Astrocyte (in vitro differentiated cells and primary cell): ENCODE data around the gene WFS1. TPM values are rescaled to one million over a fixed set of nuclear protein-coding genes. Genes with fewer than 3 reads are reported as not detected.

Experiments used
- DNase-seq: peaks from one replicate; pipeline ENCODE4 v3.0.0-alpha.2; 2010; ENCODE audit warnings: low read depth
- FAIRE-seq: peaks from 2 replicates; lab custom pipeline; 2011; peaks lifted over from hg19 to GRCh38; lab: Jason Lieb, UNC
- H2AFZ ChIP-seq: 2 replicates; pipeline ENCODE4 v1.6.0; 2012; ENCODE audit warnings: low read depth, low read length, inconsistent platforms
- H3K27ac ChIP-seq: 2 replicates; pipeline ENCODE4 v1.5.1; 2011; ENCODE audit warnings: low read depth, low read length, inconsistent platforms
- H3K27me3 ChIP-seq: 2 replicates; pipeline ENCODE4 v1.6.0; 2011; ENCODE audit warnings: low read length, inconsistent platforms; ENCODE audit not compliant: insufficient read depth
- H3K36me3 ChIP-seq: 2 replicates; pipeline ENCODE4 v1.5.1; 2011; ENCODE audit warnings: low read length, inconsistent platforms; ENCODE audit not compliant: insufficient read depth
- H3K4me1 ChIP-seq: 2 replicates; pipeline ENCODE4 v1.5.1; 2011; ENCODE audit warnings: low read length, inconsistent platforms; ENCODE audit not compliant: insufficient read depth
- H3K4me2 ChIP-seq: 2 replicates; pipeline ENCODE4 v1.6.0; 2012; ENCODE audit warnings: low read length, inconsistent platforms
- H3K4me3 ChIP-seq: 2 replicates; pipeline ENCODE4 v1.5.1; 2011; ENCODE audit warnings: low read depth, mild to moderate bottlenecking, low read length, inconsistent platforms; ENCODE audit not compliant: insufficient read depth
- H3K79me2 ChIP-seq: 2 replicates; pipeline ENCODE4 v1.6.0; 2012; ENCODE audit warnings: mild to moderate bottlenecking, low read length, inconsistent platforms; ENCODE audit not compliant: insufficient read depth
- H3K9ac ChIP-seq: 2 replicates; pipeline ENCODE4 v1.6.0; 2012; ENCODE audit warnings: mild to moderate bottlenecking, low read length, inconsistent platforms
- H3K9me3 ChIP-seq: 2 replicates; pipeline ENCODE4 v1.5.1; 2012; ENCODE audit warnings: low read depth, mild to moderate bottlenecking, low read length, inconsistent platforms; ENCODE audit not compliant: insufficient read depth
- H4K20me1 ChIP-seq: 2 replicates; pipeline ENCODE4 v1.6.0; 2012; ENCODE audit warnings: low read length, inconsistent platforms; ENCODE audit not compliant: insufficient read depth
- H3K27ac Mint-ChIP-seq: one replicate; pipeline ENCODE4 v1.8.0; 2021; ENCODE audit warnings: mild to moderate bottlenecking, mixed read lengths; ENCODE audit not compliant: unreplicated experiment
- H3K27me3 Mint-ChIP-seq: one replicate; pipeline ENCODE4 v1.8.0; 2021; ENCODE audit warnings: low read depth, mixed read lengths; ENCODE audit not compliant: unreplicated experiment
- H3K36me3 Mint-ChIP-seq: one replicate; pipeline ENCODE4 v1.8.0; 2021; ENCODE audit warnings: low read depth, mixed read lengths; ENCODE audit not compliant: unreplicated experiment
- H3K4me1 Mint-ChIP-seq: one replicate; pipeline ENCODE4 v1.8.0; 2021; ENCODE audit warnings: low read depth, mixed read lengths; ENCODE audit not compliant: unreplicated experiment
- H3K4me3 Mint-ChIP-seq: one replicate; pipeline ENCODE4 v1.8.0; 2021; ENCODE audit warnings: mild to moderate bottlenecking, moderate library complexity, mixed read lengths; ENCODE audit not compliant: unreplicated experiment
- H3K9me3 Mint-ChIP-seq: one replicate; pipeline ENCODE4 v1.8.0; 2021; ENCODE audit warnings: mild to moderate bottlenecking, mixed read lengths; ENCODE audit not compliant: unreplicated experiment
- EZH2 ChIP-seq: IDR thresholded peaks from 2 replicates; pipeline ENCODE4 v1.6.1; 2012; ENCODE audit warnings: mild to moderate bottlenecking, low read length, inconsistent platforms; ENCODE audit not compliant: insufficient read depth
- total RNA-seq: library from RNA; stranded (reverse); gene quantifications from 2 replicates; pipeline ENCODE4 v1.2.1, GENCODE V29; 2021
- TF ChIP-seq, protein P1 (sequence below): IDR thresholded peaks from 2 replicates; pipeline ENCODE4 v1.5.1; 2011; ENCODE audit warnings: low read depth, mild to moderate bottlenecking, inconsistent platforms, low read length, moderate library complexity; ENCODE audit not compliant: insufficient read depth

WFS1 gene
- total RNA-seq, 1 donor from 2014 or later, result 39.0 TPM

DNA sequence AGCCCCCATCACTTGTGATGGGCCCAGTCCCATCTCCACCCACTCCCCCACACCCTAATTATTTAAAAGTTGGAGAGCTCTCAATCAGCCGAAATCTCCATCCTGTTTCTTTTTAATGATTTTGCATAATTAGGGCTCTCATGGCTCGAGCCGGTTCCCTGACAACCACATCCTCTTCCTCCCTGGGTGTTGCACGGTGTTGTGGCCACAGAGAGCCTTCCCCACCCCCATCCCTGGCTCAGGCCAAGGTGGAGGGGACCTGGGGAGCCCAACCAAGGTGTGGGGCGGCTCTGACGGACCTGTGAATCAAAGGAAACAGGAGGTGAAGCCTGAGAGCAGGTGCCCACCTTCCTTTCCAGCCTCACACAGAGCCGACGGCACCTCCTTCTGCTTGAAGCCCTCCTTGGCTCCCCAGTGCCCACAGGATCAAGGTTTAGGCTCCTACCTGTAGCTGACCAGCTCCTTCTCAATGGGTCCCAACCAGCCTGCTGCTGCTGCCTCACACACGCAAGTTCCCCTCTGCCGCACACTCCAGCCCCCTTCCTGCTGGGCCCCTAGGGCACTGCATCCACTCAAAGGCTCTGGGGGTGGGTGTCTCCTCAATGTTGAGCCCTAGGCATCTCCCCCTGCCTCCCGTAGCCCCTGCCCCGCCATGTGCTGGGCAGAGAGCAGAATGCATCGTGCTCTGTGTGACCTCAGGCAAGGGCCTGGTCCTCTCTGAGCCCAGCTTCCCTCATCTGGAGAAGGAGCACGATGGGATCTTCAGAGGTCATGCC lies 68.7 kb downstream of the WFS1 start:
- Histone ChIP-seq H3K4me3 (no peak overlapping the region), H3K9me3 (no peaks in the 10 kb centered on the region), H3K4me2 (no peak overlapping the region), H3K4me1 (no peaks in the 10 kb centered on the region), H3K36me3 (no peaks in the 10 kb centered on the region), H3K9ac (no peak overlapping the region), H2AFZ (no peak overlapping the region), H3K27me3 (peaks cover 13% of the 10 kb centered on the region), H3K27ac (no peak overlapping the region), H3K79me2 (no peaks in the 10 kb centered on the region), H4K20me1 (no peaks in the 10 kb centered on the region)
- H3K4me1 Mint-ChIP-seq, result no peaks in the 10 kb centered on the region
- H3K9me3 Mint-ChIP-seq, result peaks cover 3% of the 10 kb centered on the region
- peaks cover 45% of the 10 kb centered on the region for H3K27me3 Mint-ChIP-seq
- DNase-seq, result no peak
- FAIRE-seq, result no peak
- TF ChIP-seq EZH2, result peak; percentile 19
- TF ChIP-seq, protein P1, sequence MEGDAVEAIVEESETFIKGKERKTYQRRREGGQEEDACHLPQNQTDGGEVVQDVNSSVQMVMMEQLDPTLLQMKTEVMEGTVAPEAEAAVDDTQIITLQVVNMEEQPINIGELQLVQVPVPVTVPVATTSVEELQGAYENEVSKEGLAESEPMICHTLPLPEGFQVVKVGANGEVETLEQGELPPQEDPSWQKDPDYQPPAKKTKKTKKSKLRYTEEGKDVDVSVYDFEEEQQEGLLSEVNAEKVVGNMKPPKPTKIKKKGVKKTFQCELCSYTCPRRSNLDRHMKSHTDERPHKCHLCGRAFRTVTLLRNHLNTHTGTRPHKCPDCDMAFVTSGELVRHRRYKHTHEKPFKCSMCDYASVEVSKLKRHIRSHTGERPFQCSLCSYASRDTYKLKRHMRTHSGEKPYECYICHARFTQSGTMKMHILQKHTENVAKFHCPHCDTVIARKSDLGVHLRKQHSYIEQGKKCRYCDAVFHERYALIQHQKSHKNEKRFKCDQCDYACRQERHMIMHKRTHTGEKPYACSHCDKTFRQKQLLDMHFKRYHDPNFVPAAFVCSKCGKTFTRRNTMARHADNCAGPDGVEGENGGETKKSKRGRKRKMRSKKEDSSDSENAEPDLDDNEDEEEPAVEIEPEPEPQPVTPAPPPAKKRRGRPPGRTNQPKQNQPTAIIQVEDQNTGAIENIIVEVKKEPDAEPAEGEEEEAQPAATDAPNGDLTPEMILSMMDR, result no peak
- no peak overlapping the region for H3K4me3 Mint-ChIP-seq
- H3K36me3 Mint-ChIP-seq, result no peaks in the 10 kb centered on the region
- no peak overlapping the region for H3K27ac Mint-ChIP-seq

DNA sequence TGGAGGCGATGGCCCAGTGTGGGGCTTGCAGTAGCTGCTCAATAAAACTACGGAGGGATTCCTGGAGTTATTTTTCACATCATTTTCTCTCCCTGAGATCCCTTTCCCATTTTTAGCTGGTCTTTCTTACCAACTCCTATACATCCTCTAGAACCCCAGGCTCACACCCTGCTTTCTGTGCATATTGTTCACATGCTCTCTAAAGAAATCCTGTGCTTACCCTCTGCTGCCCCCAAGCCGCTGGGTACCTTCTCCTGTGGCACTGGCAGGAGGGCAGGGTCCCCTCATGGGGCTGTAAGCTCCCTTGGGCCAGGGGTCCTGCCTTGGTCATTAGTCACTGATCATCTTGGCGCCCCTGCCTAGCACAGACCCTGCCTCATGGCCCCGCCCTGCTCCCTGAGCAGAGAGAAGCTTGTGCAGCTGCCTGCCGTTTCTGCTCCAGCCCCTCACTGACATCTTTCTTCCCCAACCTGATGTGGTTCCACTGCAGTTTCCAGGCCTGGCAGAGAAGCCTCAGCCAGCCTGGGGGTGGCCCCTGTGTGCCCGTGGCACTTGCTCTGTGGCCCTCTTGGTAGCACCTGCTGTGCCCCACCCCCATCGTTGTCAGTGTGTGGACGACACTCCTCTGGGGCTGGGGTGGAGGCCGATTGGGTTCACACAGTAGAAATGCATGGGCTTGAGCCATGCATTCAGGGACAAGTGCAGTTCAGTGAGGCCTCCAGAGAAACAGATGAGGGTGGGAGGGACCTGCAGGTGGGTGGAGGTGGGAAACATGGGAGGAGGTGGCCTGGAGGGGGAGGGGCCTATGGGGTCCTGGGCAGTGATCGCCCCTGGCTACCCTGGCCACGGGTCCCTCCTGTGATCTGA lies 69.5 kb downstream of the WFS1 start:
- no peak overlapping the region for H3K4me3 ChIP-seq
- no peak overlapping the region for H3K27ac ChIP-seq
- no peak overlapping the region for H3K9ac ChIP-seq
- no peaks in the 10 kb centered on the region for H3K9me3 Mint-ChIP-seq
- H3K36me3 Mint-ChIP-seq, result no peaks in the 10 kb centered on the region
- TF ChIP-seq, protein P1, result no peak
- TF ChIP-seq EZH2, result no peak
- no peaks in the 10 kb centered on the region for H3K9me3 ChIP-seq
- H3K4me3 Mint-ChIP-seq, result no peak overlapping the region
- H3K4me1 ChIP-seq, result peaks cover 5% of the 10 kb centered on the region
- peaks cover 13% of the 10 kb centered on the region for H3K27me3 ChIP-seq
- no peaks in the 10 kb centered on the region for H3K36me3 ChIP-seq
- H3K27me3 Mint-ChIP-seq, result peaks cover 44% of the 10 kb centered on the region
- DNase-seq (no peak), FAIRE-seq (no peak)
- no peaks in the 10 kb centered on the region for H3K4me1 Mint-ChIP-seq
- H3K79me2 ChIP-seq, result no peaks in the 10 kb centered on the region
- no peak overlapping the region for H2AFZ ChIP-seq
- H4K20me1 ChIP-seq, result no peaks in the 10 kb centered on the region
- H3K4me2 ChIP-seq, result no peak overlapping the region
- no peak overlapping the region for H3K27ac Mint-ChIP-seq
